ENCODE data around the gene CDV3. TPM values are rescaled to one million over a fixed set of nuclear protein-coding genes. Genes with fewer than 3 reads are reported as not detected.

The CDV3 gene
- total RNA-seq, 1 experiment from 2014 or later: 161 TPM

DNA sequence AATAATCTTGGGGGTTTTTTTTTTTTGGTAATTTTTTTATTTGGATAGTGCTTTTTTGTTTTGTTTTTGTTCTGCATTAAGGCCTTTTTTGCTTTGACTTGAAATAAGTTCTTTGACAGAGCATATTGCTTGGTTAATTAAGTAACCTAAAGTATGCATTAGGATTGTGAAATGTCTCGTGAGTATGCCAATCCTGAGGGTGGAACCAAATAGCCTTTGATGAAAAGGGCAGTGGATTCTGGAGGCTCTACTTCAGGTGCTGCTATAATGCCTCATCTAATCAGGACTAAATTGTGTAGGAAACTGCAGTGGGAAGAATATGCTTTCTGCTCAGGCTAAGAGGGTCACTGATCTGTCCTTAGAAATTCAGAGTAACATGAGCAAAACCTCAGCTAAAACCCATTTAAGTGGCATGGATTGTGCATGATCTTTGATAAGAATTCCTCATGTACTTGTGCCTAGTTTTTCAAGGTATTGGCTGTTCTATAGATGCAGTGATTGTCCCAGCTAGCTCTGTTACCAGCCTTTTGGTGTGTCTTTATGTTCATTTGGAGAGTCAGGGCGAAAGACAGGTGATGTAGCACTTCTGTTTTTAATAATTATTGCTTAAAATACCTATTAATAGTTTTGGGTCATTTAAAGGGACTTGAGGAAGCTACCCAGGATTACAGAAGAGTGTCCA lies 15.4 kb downstream of the CDV3 start:
- no peaks in the 10 kb centered on the region for H3K4me1 ChIP-seq (ENCODE audit: insufficient read depth, low read length, poor library complexity, severe bottlenecking)
- BruUV-seq (replicated peaks): TSS peak; percentile 34
- ChIA-PET POLR2A (ENCODE audit: low non-redundant PET) (no interaction called here), CTCF (no interaction called here)
- H3K36me3 ChIP-seq (ENCODE audit: insufficient read depth, low read length, poor library complexity, severe bottlenecking): peaks cover 56% of the 10 kb centered on the region
- DNase-seq (ENCODE audit: low spot score): no peak
- no peak overlapping the region for H3K4me3 ChIP-seq (ENCODE audit: low read depth, low read length, poor library complexity, severe bottlenecking)
- no peaks in the 10 kb centered on the region for H3K27me3 ChIP-seq (replicated peaks; ENCODE audit: insufficient read depth, low read depth, low read length, poor library complexity)
- no peak overlapping the region for H3K27ac ChIP-seq (ENCODE audit: low read depth, low read length, poor library complexity, severe bottlenecking)
- no peaks in the 10 kb centered on the region for H3K9me3 ChIP-seq (ENCODE audit: low read depth, low read length, poor library complexity, severe bottlenecking)
- no peak for TF ChIP-seq EZH2 (IDR thresholded peaks at IDR 0.05; ENCODE audit: borderline replicate concordance, low read depth, low read length, poor library complexity, severe bottlenecking)
- TF ChIP-seq, protein P1, sequence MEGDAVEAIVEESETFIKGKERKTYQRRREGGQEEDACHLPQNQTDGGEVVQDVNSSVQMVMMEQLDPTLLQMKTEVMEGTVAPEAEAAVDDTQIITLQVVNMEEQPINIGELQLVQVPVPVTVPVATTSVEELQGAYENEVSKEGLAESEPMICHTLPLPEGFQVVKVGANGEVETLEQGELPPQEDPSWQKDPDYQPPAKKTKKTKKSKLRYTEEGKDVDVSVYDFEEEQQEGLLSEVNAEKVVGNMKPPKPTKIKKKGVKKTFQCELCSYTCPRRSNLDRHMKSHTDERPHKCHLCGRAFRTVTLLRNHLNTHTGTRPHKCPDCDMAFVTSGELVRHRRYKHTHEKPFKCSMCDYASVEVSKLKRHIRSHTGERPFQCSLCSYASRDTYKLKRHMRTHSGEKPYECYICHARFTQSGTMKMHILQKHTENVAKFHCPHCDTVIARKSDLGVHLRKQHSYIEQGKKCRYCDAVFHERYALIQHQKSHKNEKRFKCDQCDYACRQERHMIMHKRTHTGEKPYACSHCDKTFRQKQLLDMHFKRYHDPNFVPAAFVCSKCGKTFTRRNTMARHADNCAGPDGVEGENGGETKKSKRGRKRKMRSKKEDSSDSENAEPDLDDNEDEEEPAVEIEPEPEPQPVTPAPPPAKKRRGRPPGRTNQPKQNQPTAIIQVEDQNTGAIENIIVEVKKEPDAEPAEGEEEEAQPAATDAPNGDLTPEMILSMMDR (conservative IDR thresholded peaks at IDR 0.05; ENCODE audit: low read depth, low read length): no peak
- intact Hi-C loops (cut with micrococcal nuclease; ENCODE audit: unreplicated experiment): no loop called here

GRCh38 chr3:133589503-133589902 lies 16.0 kb downstream of the CDV3 start:
- Histone ChIP-seq H3K4me1 (ENCODE audit: insufficient read depth, low read length, poor library complexity, severe bottlenecking) (peaks cover 1% of the 10 kb centered on the region), H3K27ac (ENCODE audit: low read depth, low read length, poor library complexity, severe bottlenecking) (no peak overlapping the region), H3K36me3 (ENCODE audit: insufficient read depth, low read length, poor library complexity, severe bottlenecking) (peaks cover 50% of the 10 kb centered on the region), H3K9me3 (ENCODE audit: low read depth, low read length, poor library complexity, severe bottlenecking) (no peaks in the 10 kb centered on the region), H3K4me3 (ENCODE audit: low read depth, low read length, poor library complexity, severe bottlenecking) (no peak overlapping the region), H3K27me3 (replicated peaks; ENCODE audit: insufficient read depth, low read depth, low read length, poor library complexity) (no peaks in the 10 kb centered on the region)
- intact Hi-C loops (cut with micrococcal nuclease; ENCODE audit: unreplicated experiment): no loop called here
- no TSS peak for BruUV-seq (replicated peaks)
- no peak for DNase-seq (ENCODE audit: low spot score)
- TF ChIP-seq, protein P1 (conservative IDR thresholded peaks at IDR 0.05; ENCODE audit: low read depth, low read length): no peak
- no peak for TF ChIP-seq EZH2 (IDR thresholded peaks at IDR 0.05; ENCODE audit: borderline replicate concordance, low read depth, low read length, poor library complexity, severe bottlenecking)
- ChIA-PET CTCF (no interaction called here), POLR2A (ENCODE audit: low non-redundant PET) (no interaction called here)

- TF ChIP-seq EZH2 (IDR thresholded peaks at IDR 0.05; ENCODE audit: borderline replicate concordance, low read depth, low read length, poor library complexity, severe bottlenecking): no peak
- ChIA-PET POLR2A (ENCODE audit: low non-redundant PET) (no interaction called here), CTCF (no interaction called here)
- Histone ChIP-seq H3K9me3 (ENCODE audit: low read depth, low read length, poor library complexity, severe bottlenecking) (no peaks in the 10 kb centered on the region), H3K36me3 (ENCODE audit: insufficient read depth, low read length, poor library complexity, severe bottlenecking) (peaks cover 34% of the 10 kb centered on the region), H3K4me1 (ENCODE audit: insufficient read depth, low read length, poor library complexity, severe bottlenecking) (peaks cover 13% of the 10 kb centered on the region), H3K4me3 (ENCODE audit: low read depth, low read length, poor library complexity, severe bottlenecking) (no peak overlapping the region), H3K27ac (ENCODE audit: low read depth, low read length, poor library complexity, severe bottlenecking) (no peak overlapping the region), H3K27me3 (replicated peaks; ENCODE audit: insufficient read depth, low read depth, low read length, poor library complexity) (no peaks in the 10 kb centered on the region)
- no peak for DNase-seq (ENCODE audit: low spot score)
- no TSS peak for BruUV-seq (replicated peaks)
- intact Hi-C loops (cut with micrococcal nuclease; ENCODE audit: unreplicated experiment): no loop called here
These were observed 17.8 kb downstream of the CDV3 start for GRCh38 chr3:133591271-133591742.

DNA sequence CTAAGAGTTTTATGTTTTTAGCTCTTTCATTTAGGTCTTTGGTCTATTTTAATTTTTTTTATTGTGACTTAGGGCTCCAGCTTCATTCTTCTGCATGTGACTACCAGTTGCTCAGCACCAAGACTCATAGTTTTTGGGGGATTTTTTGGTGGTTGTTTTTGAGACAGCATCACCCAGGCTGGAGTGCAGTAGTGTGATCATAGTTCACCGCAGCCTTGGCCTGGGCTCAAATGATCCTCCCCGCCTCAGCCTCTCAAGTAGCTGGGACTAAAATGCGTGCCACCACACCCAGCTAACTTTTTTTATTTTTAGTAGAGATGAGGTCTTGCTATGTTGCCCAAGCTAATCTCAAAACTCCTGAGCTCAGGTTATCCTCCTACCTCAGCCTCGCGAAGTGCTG lies 19.4 kb downstream of the CDV3 start:
- Histone ChIP-seq H3K4me3 (ENCODE audit: low read depth, low read length, poor library complexity, severe bottlenecking) (no peak overlapping the region), H3K27ac (ENCODE audit: low read depth, low read length, poor library complexity, severe bottlenecking) (no peak overlapping the region), H3K9me3 (ENCODE audit: low read depth, low read length, poor library complexity, severe bottlenecking) (no peaks in the 10 kb centered on the region), H3K4me1 (ENCODE audit: insufficient read depth, low read length, poor library complexity, severe bottlenecking) (peaks cover 13% of the 10 kb centered on the region), H3K36me3 (ENCODE audit: insufficient read depth, low read length, poor library complexity, severe bottlenecking) (peaks cover 19% of the 10 kb centered on the region), H3K27me3 (replicated peaks; ENCODE audit: insufficient read depth, low read depth, low read length, poor library complexity) (no peaks in the 10 kb centered on the region)
- CTCF ChIA-PET: no interaction called here
- TF ChIP-seq, protein P1 (conservative IDR thresholded peaks at IDR 0.05; ENCODE audit: low read depth, low read length): no peak
- intact Hi-C loops (cut with micrococcal nuclease; ENCODE audit: unreplicated experiment): no loop called here
- no TSS peak for BruUV-seq (replicated peaks)
- no peak for DNase-seq (ENCODE audit: low spot score)
- POLR2A ChIA-PET (ENCODE audit: low non-redundant PET): no interaction called here

All from A673 (cell line).